Activated T-cell treated with anti-CD3 and anti-CD28 coated beads, Interleukin-2, amount 50 U/mL, for 72 hours (primary cell): ENCODE measurements around the gene CPNE8. TPM values are rescaled to one million over a fixed set of nuclear protein-coding genes. Genes with fewer than 3 reads are reported as not detected.
"Not testable (repeated sequence)": the region's sequence is repeated elsewhere in the genome, so short reads cannot be mapped to it uniquely, and the experiment has no call there.

Source experiments
- ATAC-seq, 2 donors: fragments of 150-1000 bp; cut with Tn5 transposase; replicated peaks in 1 of 2; 2 replicates each; pipeline ENCODE4 v1.10.0; 2021; ENCODE audit warnings: moderate library complexity in 2 of 2, mild to moderate bottlenecking in 1 of 2
- DNase-seq, 2 donors: peaks; one replicate each; pipeline ENCODE4 v3.0.0; 2021 to 2022; ENCODE audit warnings: mixed read lengths in 1 of 2
- H3K27ac Mint-ChIP-seq: one replicate; pipeline ENCODE4 v1.8.0; 2022; ENCODE audit warnings: mild to moderate bottlenecking, moderate library complexity, mixed read lengths
- H3K27me3 Mint-ChIP-seq: one replicate; pipeline ENCODE4 v1.8.0; 2022; ENCODE audit warnings: low read depth, mixed read lengths
- H3K36me3 Mint-ChIP-seq, 2 donors: one replicate each; pipeline ENCODE4 v1.8.0; 2022; ENCODE audit warnings: mixed read lengths in 2 of 2, mild to moderate bottlenecking in 1 of 2; ENCODE audit not compliant: insufficient read depth in 2 of 2
- H3K4me1 Mint-ChIP-seq: one replicate; pipeline ENCODE4 v1.8.0; 2022; ENCODE audit warnings: low read depth, mixed read lengths
- H3K4me3 Mint-ChIP-seq, 2 donors: one replicate each; pipeline ENCODE4 v1.8.0; 2022; ENCODE audit warnings: mild to moderate bottlenecking in 2 of 2, mixed read lengths in 2 of 2, moderate library complexity in 2 of 2
- H3K9me3 Mint-ChIP-seq, 2 donors: one replicate each; pipeline ENCODE4 v1.8.0; 2022; ENCODE audit warnings: mixed read lengths in 2 of 2
- total RNA-seq, 2 donors: library from RNA; stranded (reverse); gene quantifications; one replicate each; pipeline ENCODE4 v1.2.3, GENCODE V29; 2022

The CPNE8 gene
- total RNA-seq, 2 donors from 2014 or later: 3.1 to 3.5 TPM

GRCh38 chr12:38782359-38782758, 123.0 kb downstream of the CPNE8 start:
- DNase-seq: no peak
- no peaks in the 10 kb centered on the region for H3K27me3 Mint-ChIP-seq
- H3K4me3 Mint-ChIP-seq: peak overlapping the region in 1 of 2 donors; percentile 53
- ATAC-seq: no peak
- no peak overlapping the region for H3K27ac Mint-ChIP-seq
- H3K9me3 Mint-ChIP-seq: peaks cover 12 to 15% of the 10 kb centered on the region in 2 donors
- peaks cover 2 to 12% of the 10 kb centered on the region in 2 donors for H3K36me3 Mint-ChIP-seq
- H3K4me1 Mint-ChIP-seq: no peaks in the 10 kb centered on the region

DNA sequence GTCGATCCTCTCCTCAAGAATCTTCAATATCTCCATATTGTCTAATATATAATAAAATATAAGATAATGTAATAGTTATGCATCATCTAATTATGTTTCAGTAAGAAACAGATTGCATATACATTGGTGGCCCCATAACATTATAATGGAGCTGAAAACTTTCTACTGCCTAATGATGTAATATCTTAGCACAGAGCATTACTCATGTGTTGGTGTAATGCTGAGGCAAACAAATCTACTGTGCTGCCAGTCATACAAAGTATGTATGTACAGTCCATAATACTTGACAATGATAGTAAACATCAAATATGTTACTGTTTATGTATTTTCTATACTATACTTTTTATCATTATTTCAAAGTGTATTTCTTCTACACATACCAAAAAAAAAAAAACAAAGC, 128.7 kb downstream of the CPNE8 start:
- no peak for DNase-seq
- peaks cover 1 to 2% of the 10 kb centered on the region in 2 donors for H3K36me3 Mint-ChIP-seq
- no peaks in the 10 kb centered on the region for H3K27me3 Mint-ChIP-seq
- no peak overlapping the region for H3K4me3 Mint-ChIP-seq
- H3K27ac Mint-ChIP-seq: no peak overlapping the region
- peaks cover 7 to 9% of the 10 kb centered on the region in 2 donors for H3K9me3 Mint-ChIP-seq
- no peak for ATAC-seq
- H3K4me1 Mint-ChIP-seq: no peaks in the 10 kb centered on the region

DNA sequence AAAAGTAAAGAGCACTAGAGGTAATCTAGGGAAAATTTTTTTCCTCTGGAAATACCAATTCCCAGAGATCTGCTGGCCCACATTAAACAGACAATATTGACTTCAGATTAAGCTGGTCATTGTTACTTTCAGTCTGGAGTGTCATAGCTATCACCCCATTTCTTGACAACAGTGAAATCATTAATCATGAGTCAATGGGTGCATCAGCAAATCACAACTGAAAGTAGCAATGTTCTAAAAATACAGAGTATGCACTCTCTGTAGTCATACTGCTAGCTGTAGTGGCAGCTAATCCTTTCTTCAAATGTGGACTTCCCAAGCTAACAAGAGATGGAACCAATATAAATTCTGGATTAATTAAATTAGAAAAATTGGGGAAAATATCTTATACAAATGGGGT, 129.9 kb downstream of the CPNE8 start:
- ATAC-seq: peak; percentile 56 to 62
- H3K4me3 Mint-ChIP-seq: no peak overlapping the region
- no peaks in the 10 kb centered on the region for H3K4me1 Mint-ChIP-seq
- H3K9me3 Mint-ChIP-seq: peaks cover 6 to 8% of the 10 kb centered on the region in 2 donors
- no peak for DNase-seq
- peaks cover 0 to 2% of the 10 kb centered on the region in 2 donors for H3K36me3 Mint-ChIP-seq
- no peak overlapping the region for H3K27ac Mint-ChIP-seq
- no peaks in the 10 kb centered on the region for H3K27me3 Mint-ChIP-seq

- no peaks in the 10 kb centered on the region for H3K36me3 Mint-ChIP-seq
- no peak overlapping the region for H3K4me3 Mint-ChIP-seq
- ATAC-seq: no peak
- H3K27ac Mint-ChIP-seq: no peak overlapping the region
- H3K4me1 Mint-ChIP-seq: no peaks in the 10 kb centered on the region
- no peak for DNase-seq
- H3K9me3 Mint-ChIP-seq: no peaks in the 10 kb centered on the region
- no peaks in the 10 kb centered on the region for H3K27me3 Mint-ChIP-seq
These were observed 133.0 kb downstream of the CPNE8 start for GRCh38 chr12:38772437-38772836.

- Mint-ChIP-seq H3K9me3 (no peaks in the 10 kb centered on the region), H3K36me3 (no peaks in the 10 kb centered on the region), H3K4me3 (peak overlapping the region; percentile 11 to 59), H3K27ac (peak overlapping the region; percentile 33), H3K27me3 (no peaks in the 10 kb centered on the region), H3K4me1 (no peaks in the 10 kb centered on the region)
- peak; percentile 88 to 89 for ATAC-seq
- DNase-seq: peak; percentile 16 to 21
These were observed 133.5 kb downstream of the CPNE8 start for GRCh38 chr12:38771871-38772270.

GRCh38 chr12:38761636-38762342, 143.6 kb downstream of the CPNE8 start:
- Mint-ChIP-seq H3K4me3 (no peak overlapping the region), H3K27me3 (no peaks in the 10 kb centered on the region), H3K4me1 (no peaks in the 10 kb centered on the region), H3K36me3 (no peaks in the 10 kb centered on the region), H3K9me3 (peaks cover 0 to 2% of the 10 kb centered on the region in 2 donors), H3K27ac (no peak overlapping the region)
- ATAC-seq: no peak
- DNase-seq: no peak

DNA sequence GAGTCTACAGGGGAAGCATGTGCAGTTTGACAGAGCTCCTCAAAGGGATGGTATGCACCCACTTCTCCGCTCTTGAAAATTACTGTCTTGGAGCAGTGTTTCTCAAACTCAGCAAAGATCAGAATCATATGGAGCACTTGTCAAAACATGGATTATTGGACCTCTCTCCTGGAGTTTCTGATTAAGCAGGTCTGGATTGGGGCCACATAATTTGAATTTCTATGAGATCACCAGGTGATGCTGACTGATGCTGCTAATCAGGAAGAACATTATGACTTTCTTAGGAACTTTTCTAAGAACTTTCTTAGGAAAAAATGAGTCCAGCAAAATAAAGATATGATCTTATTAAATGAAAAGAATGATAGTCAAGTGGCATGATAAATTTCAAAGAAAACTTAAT, 144.3 kb downstream of the CPNE8 start:
- H3K27me3 Mint-ChIP-seq: no peaks in the 10 kb centered on the region
- no peak overlapping the region for H3K27ac Mint-ChIP-seq
- peaks cover 0 to 2% of the 10 kb centered on the region in 2 donors for H3K9me3 Mint-ChIP-seq
- no peak for DNase-seq
- ATAC-seq: no peak
- H3K36me3 Mint-ChIP-seq: no peaks in the 10 kb centered on the region
- H3K4me3 Mint-ChIP-seq: no peak overlapping the region
- H3K4me1 Mint-ChIP-seq: no peaks in the 10 kb centered on the region

GRCh38 chr12:38759621-38760020, 145.8 kb downstream of the CPNE8 start:
- no peaks in the 10 kb centered on the region for H3K27me3 Mint-ChIP-seq
- no peak overlapping the region for H3K27ac Mint-ChIP-seq
- no peaks in the 10 kb centered on the region for H3K4me1 Mint-ChIP-seq
- ATAC-seq: no peak
- H3K4me3 Mint-ChIP-seq: no peak overlapping the region
- no peaks in the 10 kb centered on the region for H3K36me3 Mint-ChIP-seq
- DNase-seq: no peak
- H3K9me3 Mint-ChIP-seq: peaks cover 0 to 2% of the 10 kb centered on the region in 2 donors

- ATAC-seq: no peak
- Mint-ChIP-seq H3K9me3 (peaks cover 3 to 8% of the 10 kb centered on the region in 2 donors), H3K36me3 (peaks cover 0 to 1% of the 10 kb centered on the region in 2 donors), H3K27ac (no peak overlapping the region), H3K27me3 (no peaks in the 10 kb centered on the region), H3K4me1 (no peaks in the 10 kb centered on the region), H3K4me3 (no peak overlapping the region)
- no peak for DNase-seq
These were observed 158.6 kb downstream of the CPNE8 start for GRCh38 chr12:38746744-38747143.

DNA sequence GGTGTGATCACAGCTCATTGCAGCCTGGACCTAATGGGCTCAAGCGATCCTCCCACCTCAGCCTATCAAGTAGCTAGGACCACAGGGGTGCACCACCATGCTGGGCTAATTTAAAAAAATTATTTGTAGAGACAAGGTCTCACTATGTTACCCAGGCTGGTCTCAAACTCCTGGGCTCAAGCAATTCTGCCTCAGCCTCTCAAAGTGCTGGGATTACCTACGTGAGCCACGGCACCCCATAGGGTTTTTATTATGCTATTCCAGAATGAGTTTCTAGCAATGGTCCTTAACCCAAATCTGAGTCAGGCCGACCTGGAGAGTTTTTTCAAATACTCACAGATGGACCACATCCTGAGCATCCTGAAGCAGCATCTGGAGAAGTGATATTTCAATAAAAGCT, 159.8 kb downstream of the CPNE8 start:
- ATAC-seq: no peak
- H3K4me1 Mint-ChIP-seq: no peaks in the 10 kb centered on the region
- peaks cover 0 to 1% of the 10 kb centered on the region in 2 donors for H3K36me3 Mint-ChIP-seq
- H3K4me3 Mint-ChIP-seq: no peak overlapping the region
- DNase-seq: no peak
- no peaks in the 10 kb centered on the region for H3K27me3 Mint-ChIP-seq
- H3K9me3 Mint-ChIP-seq: peaks cover 1 to 6% of the 10 kb centered on the region in 2 donors
- no peak overlapping the region for H3K27ac Mint-ChIP-seq

GRCh38 chr12:38744041-38744440, 161.3 kb downstream of the CPNE8 start:
- no peaks in the 10 kb centered on the region for H3K4me1 Mint-ChIP-seq
- H3K36me3 Mint-ChIP-seq: no peaks in the 10 kb centered on the region
- no peak overlapping the region for H3K27ac Mint-ChIP-seq
- DNase-seq (no peak), ATAC-seq (no peak)
- no peak overlapping the region for H3K4me3 Mint-ChIP-seq
- H3K27me3 Mint-ChIP-seq: no peaks in the 10 kb centered on the region
- H3K9me3 Mint-ChIP-seq: peaks cover 0 to 4% of the 10 kb centered on the region in 2 donors

- H3K27ac Mint-ChIP-seq, H3K4me3 Mint-ChIP-seq, ATAC-seq, H3K9me3 Mint-ChIP-seq, H3K36me3 Mint-ChIP-seq, DNase-seq, H3K4me1 Mint-ChIP-seq, H3K27me3 Mint-ChIP-seq: not testable (repeated sequence)
These were observed 162.9 kb downstream of the CPNE8 start for GRCh38 chr12:38742496-38742895.

GRCh38 chr12:38736821-38737220, 168.6 kb downstream of the CPNE8 start:
- Mint-ChIP-seq H3K9me3 (peaks cover 0 to 4% of the 10 kb centered on the region in 2 donors), H3K27ac (no peak overlapping the region), H3K4me1 (no peaks in the 10 kb centered on the region), H3K36me3 (no peaks in the 10 kb centered on the region), H3K4me3 (no peak overlapping the region), H3K27me3 (no peaks in the 10 kb centered on the region)
- no peak for DNase-seq
- ATAC-seq: no peak

DNA sequence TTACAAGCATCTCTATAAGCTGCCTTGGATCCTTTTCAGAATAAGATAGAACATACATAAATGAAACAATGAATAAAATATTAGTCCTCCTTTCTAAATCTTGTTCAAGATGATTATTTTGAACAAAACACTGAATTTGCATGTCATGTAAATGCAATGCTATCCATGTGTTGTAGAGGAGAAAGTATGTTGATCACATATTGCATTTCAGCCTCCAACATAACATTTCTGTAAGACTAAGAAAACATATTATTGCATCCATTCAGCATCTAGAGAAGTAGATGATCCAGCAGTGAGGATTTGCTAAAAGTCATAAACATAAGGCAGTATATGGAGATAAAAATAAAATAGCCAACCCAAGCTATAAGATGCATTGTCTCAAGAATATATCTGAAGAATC, 172.6 kb downstream of the CPNE8 start:
- ATAC-seq: no peak
- Mint-ChIP-seq H3K4me1 (no peaks in the 10 kb centered on the region), H3K27ac (no peak overlapping the region), H3K9me3 (peaks cover 1 to 4% of the 10 kb centered on the region in 2 donors), H3K27me3 (no peaks in the 10 kb centered on the region), H3K4me3 (no peak overlapping the region), H3K36me3 (no peaks in the 10 kb centered on the region)
- DNase-seq: no peak
